Natural killer cell (primary cell): ENCODE results near the gene PLEKHA4. TPM values are rescaled to one million over a fixed set of nuclear protein-coding genes. Genes with fewer than 3 reads are reported as not detected.

Source experiments
- ATAC-seq, 3 donors: fragments of 150-1000 bp in 2 of 3; fragments of 200-7000 bp in 1 of 3; cut with Tn5 transposase; 1 replicate in 1 of 3; 2 replicates in 2 of 3; pipeline ENCODE4 v1.10.0; 2021; ENCODE audit warnings: mild to moderate bottlenecking in 2 of 3, moderate library complexity in 2 of 3
- DNase-seq, 2 donors: peaks; one replicate each; pipeline versions ENCODE4 v3.0.0 to v3.0.0-alpha.2; 2013 to 2021; ENCODE audit warnings: mixed read lengths in 1 of 2
- H3K27ac ChIP-seq: one replicate; pipeline ENCODE4 v1.5.1; 2013; ENCODE audit warnings: mild to moderate bottlenecking, low read length
- H3K27me3 ChIP-seq: one replicate; pipeline ENCODE4 v1.6.1; 2013; ENCODE audit warnings: low read length; ENCODE audit not compliant: control insufficient read depth, insufficient read depth
- H3K36me3 ChIP-seq: one replicate; pipeline ENCODE4 v1.6.1; 2013; ENCODE audit warnings: low read length; ENCODE audit not compliant: control insufficient read depth, insufficient read depth
- H3K4me1 ChIP-seq: one replicate; pipeline ENCODE4 v1.6.1; 2013; ENCODE audit warnings: low read length; ENCODE audit not compliant: control insufficient read depth, insufficient read depth
- H3K4me3 ChIP-seq: one replicate; pipeline ENCODE4 v1.5.1; 2013; ENCODE audit warnings: low read length
- H3K9me3 ChIP-seq: one replicate; pipeline ENCODE4 v1.6.1; 2013; ENCODE audit warnings: low read length; ENCODE audit not compliant: control insufficient read depth, insufficient read depth
- H3K27ac Mint-ChIP-seq, 2 donors: one replicate each; pipeline ENCODE4 v1.8.0; 2022; ENCODE audit warnings: mild to moderate bottlenecking in 2 of 2, mixed read lengths in 2 of 2, moderate library complexity in 1 of 2
- H3K27me3 Mint-ChIP-seq, 2 donors: one replicate each; pipeline ENCODE4 v1.8.0; 2022; ENCODE audit warnings: low read depth in 2 of 2, mixed read lengths in 2 of 2
- H3K36me3 Mint-ChIP-seq: one replicate; pipeline ENCODE4 v1.8.0; 2022; ENCODE audit warnings: mixed read lengths
- H3K4me1 Mint-ChIP-seq, 2 donors: one replicate each; pipeline ENCODE4 v1.8.0; 2022; ENCODE audit warnings: mixed read lengths in 2 of 2
- H3K4me3 Mint-ChIP-seq: one replicate; pipeline ENCODE4 v1.8.0; 2022; ENCODE audit warnings: mild to moderate bottlenecking, moderate library complexity, mixed read lengths
- H3K9me3 Mint-ChIP-seq, 2 donors: one replicate each; pipeline ENCODE4 v1.8.0; 2022; ENCODE audit warnings: mixed read lengths in 2 of 2
- CTCF ChIP-seq: fragments of 200-600 bp; IDR thresholded peaks from one replicate; pipeline ENCODE4 v1.8.0; 2022; ENCODE audit warnings: antibody characterized with exemption
- WGBS: methylation state at CpG from one replicate; pipeline ENCODE4 v1.1.7; 2013; ENCODE audit warnings: missing lambda C conversion rate; ENCODE audit not compliant: insufficient coverage; 5-methylcytosine and 5-hydroxymethylcytosine counted together
- intact Hi-C: fragments of 100-400 bp; cut with micrococcal nuclease; formaldehyde crosslinking; loops from one replicate; pipeline ENCODE4 v1.14.2; 2022
- total RNA-seq, 4 donors: library from RNA; stranded (reverse); fragments of 120-200 nt in 1 of 4; gene quantifications; one replicate each; pipeline versions ENCODE4 v1.2.3 to v1.2.4, GENCODE V29; 2013 to 2022

PLEKHA4 gene
- total RNA-seq, 3 donors from 2014 or later (not counting 1 experiment from before 2014, with no cell fraction given), result 2.5 to 6.5 (median 5.2) TPM

- Histone ChIP-seq H3K4me3 (no peak overlapping the region), H3K4me1 (peaks cover 12% of the 10 kb centered on the region), H3K27ac (no peak overlapping the region), H3K27me3 (no peaks in the 10 kb centered on the region), H3K36me3 (no peaks in the 10 kb centered on the region), H3K9me3 (no peaks in the 10 kb centered on the region)
- no peaks in the 10 kb centered on the region for H3K27me3 Mint-ChIP-seq
- no peak for TF ChIP-seq CTCF
- H3K4me3 Mint-ChIP-seq, result no peak overlapping the region
- H3K9me3 Mint-ChIP-seq, result no peaks in the 10 kb centered on the region
- no peak overlapping the region for H3K27ac Mint-ChIP-seq
- 90% methylated on average over 6 of the region's 6 CpGs for WGBS
- ATAC-seq (no peak), DNase-seq (no peak)
- no peaks in the 10 kb centered on the region for H3K36me3 Mint-ChIP-seq
- peaks cover 10 to 16% of the 10 kb centered on the region in 2 donors for H3K4me1 Mint-ChIP-seq
- intact Hi-C loops, result no loop called here
Measured at GRCh38 chr19:48856921-48857320, 11.5 kb downstream of the PLEKHA4 start.

GRCh38 chr19:48854103-48854502, 14.3 kb downstream of the PLEKHA4 start:
- H3K4me3 Mint-ChIP-seq, result no peak overlapping the region
- H3K27me3 Mint-ChIP-seq, result no peaks in the 10 kb centered on the region
- DNase-seq (no peak), ATAC-seq (no peak)
- Histone ChIP-seq H3K4me3 (no peak overlapping the region), H3K27ac (no peak overlapping the region), H3K27me3 (no peaks in the 10 kb centered on the region), H3K4me1 (peaks cover 5% of the 10 kb centered on the region), H3K36me3 (no peaks in the 10 kb centered on the region), H3K9me3 (no peaks in the 10 kb centered on the region)
- H3K27ac Mint-ChIP-seq, result no peak overlapping the region
- intact Hi-C loops, result no loop called here
- H3K36me3 Mint-ChIP-seq, result no peaks in the 10 kb centered on the region
- WGBS, result 79% methylated on average over 6 of the region's 7 CpGs
- H3K4me1 Mint-ChIP-seq, result peaks cover 2 to 6% of the 10 kb centered on the region in 2 donors
- no peaks in the 10 kb centered on the region for H3K9me3 Mint-ChIP-seq
- no peak for TF ChIP-seq CTCF

GRCh38 chr19:48853483-48853882, 14.9 kb downstream of the PLEKHA4 start:
- 91% methylated on average over 8 of the region's 8 CpGs for WGBS
- no peaks in the 10 kb centered on the region for H3K9me3 Mint-ChIP-seq

More at GRCh38 chr19:48853483-48853882, 14.9 kb downstream of the PLEKHA4 start:
- no peaks in the 10 kb centered on the region for H3K4me1 ChIP-seq
- ATAC-seq, result no peak
- no peak overlapping the region for H3K27ac ChIP-seq
- Mint-ChIP-seq H3K36me3 (no peaks in the 10 kb centered on the region), H3K4me1 (no peaks in the 10 kb centered on the region), H3K27ac (no peak overlapping the region), H3K27me3 (no peaks in the 10 kb centered on the region), H3K4me3 (no peak overlapping the region)
- intact Hi-C loops, result no loop called here
- no peaks in the 10 kb centered on the region for H3K27me3 ChIP-seq
- no peak for DNase-seq
- no peaks in the 10 kb centered on the region for H3K9me3 ChIP-seq
- TF ChIP-seq CTCF, result no peak
- no peak overlapping the region for H3K4me3 ChIP-seq
- H3K36me3 ChIP-seq, result no peaks in the 10 kb centered on the region
